Stimulated activated CD4-positive, alpha-beta T cell treated with anti-CD3 and anti-CD28 coated beads, TNF-alpha, amount 100 ng/mL, for 4 hours (primary cell): Measurements from ENCODE around the gene NIM1K.
"Not testable (repeated sequence)": the region's sequence is repeated elsewhere in the genome, so short reads cannot be mapped to it uniquely, and the experiment has no call there.

ENCODE experiments used
- DNase-seq, 3 experiments: peaks; one replicate each; pipeline ENCODE4 v3.0.0-alpha.2; 2020; ENCODE audit warnings: low read depth in 3 of 3

The NIM1K gene

DNA sequence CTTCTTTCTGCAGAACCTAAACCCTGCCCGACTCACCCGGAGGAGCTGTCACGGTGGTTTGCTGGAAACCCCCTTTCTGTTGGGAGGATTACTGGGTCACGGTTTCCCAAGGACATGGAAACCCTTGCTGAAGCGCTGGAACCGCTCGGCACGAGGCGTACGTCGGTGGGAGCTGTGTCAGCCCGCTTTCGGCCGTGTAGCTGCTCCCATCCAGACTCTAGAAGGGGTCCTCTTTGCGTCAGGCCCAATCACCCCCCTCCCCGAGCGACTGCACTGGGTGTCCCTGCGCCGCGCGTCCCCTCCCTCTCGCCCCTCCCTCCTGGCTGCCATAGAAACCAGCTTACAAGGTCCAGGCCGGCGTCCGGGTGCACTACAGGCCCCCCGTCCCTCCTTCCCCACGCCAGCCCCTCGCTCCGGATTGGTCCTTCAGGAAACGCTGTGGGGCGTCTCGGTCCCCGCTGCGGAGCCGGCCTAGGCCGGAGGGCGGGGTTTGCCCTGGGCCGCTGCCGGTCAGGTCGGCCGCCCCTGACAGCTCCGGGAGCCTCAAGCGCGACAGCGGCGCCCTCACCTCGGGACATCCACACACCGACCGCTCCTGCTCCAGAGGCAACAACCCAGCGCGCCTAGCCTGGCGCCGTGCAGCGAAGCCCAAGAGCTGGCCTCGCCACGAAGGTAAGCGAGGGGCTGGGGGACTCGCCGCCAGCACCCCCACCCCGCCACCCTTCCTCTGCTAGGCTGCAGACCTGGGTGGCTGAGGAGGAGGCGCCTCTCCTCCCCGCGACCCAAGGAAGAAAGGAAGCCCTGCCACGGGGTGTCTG, at the start of gene NIM1K:
Gene NIM1K, plus strand, starts transcription at position 486 of the 818 bp plus-strand sequence. CDS start 53,551 bp downstream, outside the sequence.
- peak in 2 of 3 experiments; percentile 12 to 13 for DNase-seq

DNA sequence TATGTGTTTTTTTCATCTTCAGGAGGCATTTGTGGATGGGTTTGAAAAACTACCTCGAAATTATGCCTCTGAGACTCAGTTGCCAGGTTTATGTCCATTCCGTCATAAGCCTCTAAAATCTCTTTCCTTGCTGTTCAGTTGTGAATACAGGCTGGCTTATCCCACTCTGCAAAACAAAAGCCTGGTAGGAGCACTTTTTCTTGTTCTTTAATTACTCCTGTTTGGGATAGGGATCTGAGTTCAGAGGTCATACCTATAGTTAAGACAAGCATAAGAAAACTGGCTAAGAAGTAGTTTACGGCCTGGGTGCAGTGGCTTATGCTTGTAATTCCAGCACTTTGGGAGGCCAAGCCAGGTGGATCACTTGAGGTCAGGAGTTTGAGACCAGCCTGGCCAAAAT, 47.0 kb upstream of the NIM1K start:
- no peak for DNase-seq

DNA sequence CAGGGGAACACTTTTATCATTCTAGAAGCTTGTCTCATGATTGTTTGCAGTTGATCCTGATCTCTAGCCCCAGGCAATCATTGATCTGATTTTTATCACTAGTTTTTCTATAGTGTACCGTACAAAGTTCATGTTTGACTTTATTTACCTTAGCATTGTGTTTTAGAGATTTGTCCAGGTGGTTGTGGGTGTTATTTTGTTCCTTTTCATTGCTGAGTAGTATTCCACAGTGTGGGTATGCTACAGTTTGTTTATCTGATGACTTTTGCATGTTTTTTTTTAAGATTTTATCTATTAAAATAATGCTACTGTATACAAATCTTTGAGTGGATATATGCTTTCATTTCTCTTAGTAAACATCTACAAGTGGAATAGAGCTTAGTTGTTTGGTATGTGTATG, 45.1 kb upstream of the NIM1K start:
- no peak for DNase-seq

DNA sequence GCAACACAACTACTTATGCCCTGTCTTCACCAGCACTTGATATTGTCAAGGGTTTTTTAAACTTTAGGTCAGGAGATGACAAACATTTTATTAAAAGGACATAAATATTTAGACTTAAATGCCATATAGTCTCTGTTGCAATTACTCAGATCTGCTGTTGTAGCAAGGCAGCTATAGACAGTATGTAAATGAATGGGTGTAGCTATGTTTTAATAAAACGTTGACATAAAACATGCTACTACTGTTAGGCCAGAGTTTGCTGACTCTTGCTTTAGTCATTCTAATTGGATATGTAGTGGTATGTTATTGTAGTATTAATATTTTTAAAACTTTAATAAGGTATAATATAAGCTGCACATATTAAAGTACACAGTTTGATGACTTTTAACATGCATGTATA, 43.6 kb upstream of the NIM1K start:
- DNase-seq, result no peak

DNA sequence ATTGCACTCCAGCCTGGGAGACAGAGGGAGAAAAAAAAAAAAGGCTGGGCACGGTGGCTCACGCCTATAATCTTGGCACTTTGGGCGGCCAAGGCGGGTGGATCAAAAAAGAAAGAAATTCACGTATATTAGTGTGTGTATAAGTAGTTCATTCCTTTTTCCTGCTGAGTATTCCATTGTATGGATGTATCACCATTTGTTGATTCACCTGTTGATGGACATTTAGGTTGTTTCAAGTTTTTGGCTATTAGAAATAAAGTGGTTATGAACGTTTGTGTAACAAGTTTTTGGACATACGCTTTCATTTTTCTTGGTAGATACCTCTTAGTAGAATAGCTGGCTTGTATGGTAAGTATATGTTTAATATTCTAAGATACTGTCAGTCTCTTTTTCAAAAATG, 42.8 kb upstream of the NIM1K start:
- no peak for DNase-seq

DNA sequence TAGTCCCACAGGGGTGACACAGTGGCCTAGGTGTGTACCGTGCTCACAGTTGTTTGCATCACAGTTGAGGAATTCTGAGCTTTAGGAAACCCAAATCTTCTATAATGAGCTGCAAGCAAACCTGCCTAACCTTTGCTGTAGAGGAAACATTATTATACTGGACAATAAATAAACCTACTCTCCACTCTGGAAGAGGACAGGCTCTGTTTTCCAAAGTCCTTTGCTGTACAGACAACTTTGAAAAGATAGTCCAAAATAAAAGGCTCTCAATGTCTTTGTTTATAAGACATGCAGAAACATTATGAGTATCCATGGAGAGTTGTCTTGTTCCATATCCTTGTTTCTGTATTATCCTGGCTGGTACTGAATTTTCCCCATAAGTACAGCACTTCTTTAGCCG, 42.0 kb upstream of the NIM1K start:
- no peak for DNase-seq

DNA sequence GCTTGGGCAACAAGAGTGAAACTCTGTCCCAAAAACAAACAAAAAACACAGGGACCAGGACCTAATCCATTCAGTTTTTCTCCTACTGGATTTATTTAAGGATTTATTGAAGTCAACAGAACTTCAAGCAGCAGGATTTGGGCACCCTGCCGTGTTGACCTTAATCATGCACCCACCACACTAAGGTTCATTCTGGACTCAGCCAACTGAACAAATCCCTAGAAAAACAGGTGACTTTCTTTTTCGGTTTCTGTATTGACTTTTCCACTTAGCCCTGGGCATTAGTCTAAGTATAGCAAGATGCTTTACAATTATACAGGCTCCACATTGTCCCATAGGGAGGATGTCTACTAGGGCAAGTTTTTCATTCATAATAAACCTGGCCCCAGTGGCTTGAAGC, 41.3 kb upstream of the NIM1K start:
- no peak for DNase-seq

DNA sequence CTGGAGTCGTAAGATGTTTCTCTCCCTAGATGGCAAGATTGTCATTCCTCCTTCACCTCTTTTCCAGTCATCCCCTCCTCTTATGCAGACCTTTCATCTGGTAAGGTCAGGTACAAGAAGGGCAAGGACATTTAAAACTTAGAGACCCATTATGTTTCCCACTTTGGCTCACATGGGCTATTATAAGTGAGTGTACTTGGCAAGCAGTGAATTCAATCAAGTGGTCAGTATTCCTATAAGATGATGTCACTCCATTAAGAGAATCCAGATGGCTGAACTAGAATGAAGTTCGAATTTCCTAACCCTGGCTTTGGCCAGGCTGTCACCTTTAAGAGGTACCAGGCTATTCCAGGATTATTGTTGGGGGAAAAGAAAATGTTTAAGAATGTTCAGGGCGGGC, 39.1 kb upstream of the NIM1K start:
- DNase-seq, result no peak

DNA sequence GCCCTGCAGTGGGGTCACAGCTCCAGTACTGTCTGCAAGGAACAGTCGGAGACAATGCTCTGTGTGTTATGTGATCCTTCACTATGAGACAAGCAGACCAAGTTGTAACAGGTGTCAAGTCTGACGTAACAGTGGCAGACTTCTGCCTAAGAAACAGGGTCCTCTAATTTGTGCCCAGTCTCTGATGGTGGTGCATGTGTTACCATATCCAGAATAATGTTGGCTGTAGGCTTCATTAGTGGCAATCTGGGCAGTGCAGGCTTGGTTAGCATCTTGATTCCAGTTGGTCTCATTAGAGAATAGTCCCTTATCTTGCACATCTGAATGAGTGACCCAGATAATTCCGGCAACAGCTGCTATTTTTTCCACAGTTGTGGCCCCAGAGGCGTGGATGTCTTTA, 37.6 kb upstream of the NIM1K start:
- no peak for DNase-seq

DNA sequence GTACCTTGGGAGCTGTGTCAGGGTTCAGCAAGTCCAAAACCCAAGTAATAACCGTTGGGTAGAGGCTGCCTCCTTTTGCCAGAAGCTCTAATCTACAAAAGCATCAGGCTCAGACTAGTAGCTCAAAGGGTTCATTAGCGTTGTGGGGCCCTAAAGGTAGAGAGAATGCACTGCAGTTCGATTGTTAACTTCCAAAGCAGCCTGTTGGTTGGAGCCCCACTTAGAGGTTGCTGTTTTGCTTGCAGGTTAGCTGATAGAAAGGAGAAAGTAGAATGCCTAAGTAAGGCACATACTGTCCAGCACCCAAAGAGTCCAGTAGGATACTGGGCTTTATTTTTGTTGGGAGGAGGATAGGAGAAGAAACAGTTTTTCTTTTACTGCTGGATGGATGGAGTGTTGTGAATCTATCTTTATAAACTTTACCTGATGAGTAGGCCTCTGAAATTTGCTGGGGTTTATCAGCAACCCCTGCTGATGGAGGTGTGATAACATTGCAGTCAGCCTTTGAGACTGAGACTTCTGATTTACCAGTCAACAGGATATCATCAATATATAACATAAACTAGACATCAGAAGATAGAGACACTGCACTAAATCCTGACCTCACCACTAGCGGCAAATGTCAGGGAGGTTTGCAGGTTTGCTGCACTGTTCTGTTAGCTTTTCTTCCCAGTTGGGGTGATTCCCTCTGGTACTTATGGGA, 36.5 kb upstream of the NIM1K start:
- DNase-seq, result no peak

DNA sequence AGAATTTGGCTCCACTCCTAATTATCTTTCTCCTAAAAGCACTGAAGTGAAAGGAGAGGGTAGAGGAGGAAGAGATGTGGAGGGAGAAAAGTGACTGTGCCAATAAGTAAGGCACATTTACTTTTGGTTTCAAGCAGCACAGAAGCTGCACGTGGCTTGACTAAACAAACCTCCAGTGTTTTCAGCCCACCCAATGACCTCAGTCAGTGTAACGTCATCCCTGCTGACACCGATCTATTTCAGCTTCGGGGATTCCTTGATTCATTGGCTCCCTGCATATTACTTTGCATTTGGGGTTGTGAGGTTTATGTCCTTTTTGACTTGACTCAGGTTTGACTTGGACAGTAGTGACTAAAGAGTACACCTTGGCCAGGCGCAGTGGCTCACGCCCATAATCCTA, 35.6 kb upstream of the NIM1K start:
- DNase-seq, result no peak

DNA sequence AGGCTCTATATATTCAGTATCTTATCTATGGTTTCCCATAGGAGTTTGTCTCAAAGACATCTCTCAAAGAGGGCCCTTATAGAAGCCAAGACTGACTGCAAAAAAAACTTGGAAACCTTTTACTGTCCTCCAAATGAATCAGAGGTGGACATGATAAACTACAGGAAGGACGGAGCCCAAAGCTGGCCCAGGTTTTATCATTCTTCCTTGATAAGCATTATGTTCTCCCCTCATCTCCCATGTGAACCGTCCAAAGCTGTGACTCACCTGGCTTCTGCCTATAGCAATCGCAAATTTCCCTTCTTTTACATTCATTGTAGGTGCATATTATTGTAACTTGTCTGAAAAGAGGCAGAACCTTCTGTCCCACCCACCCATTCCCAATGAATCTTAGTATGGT, 35.0 kb upstream of the NIM1K start:
- no peak for DNase-seq

DNA sequence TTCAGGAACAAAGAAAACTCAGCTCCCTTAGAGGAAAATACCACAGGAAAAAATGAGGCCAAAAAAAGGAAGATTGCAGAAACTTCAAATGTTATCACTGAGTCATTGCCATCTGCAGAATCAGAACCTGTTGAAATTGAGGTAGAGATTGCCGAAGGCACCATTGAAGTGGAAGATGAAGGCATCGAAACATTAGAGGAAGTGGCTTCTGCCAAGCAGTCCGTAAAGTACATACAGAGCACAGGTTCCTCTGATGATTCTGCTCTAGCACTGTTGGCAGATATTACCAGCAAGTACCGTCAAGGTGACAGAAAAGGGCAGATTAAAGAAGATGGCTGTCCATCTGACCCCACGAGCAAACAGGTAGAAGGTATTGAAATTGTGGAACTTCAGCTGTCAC, 30.8 kb upstream of the NIM1K start:
- DNase-seq, result no peak

DNA sequence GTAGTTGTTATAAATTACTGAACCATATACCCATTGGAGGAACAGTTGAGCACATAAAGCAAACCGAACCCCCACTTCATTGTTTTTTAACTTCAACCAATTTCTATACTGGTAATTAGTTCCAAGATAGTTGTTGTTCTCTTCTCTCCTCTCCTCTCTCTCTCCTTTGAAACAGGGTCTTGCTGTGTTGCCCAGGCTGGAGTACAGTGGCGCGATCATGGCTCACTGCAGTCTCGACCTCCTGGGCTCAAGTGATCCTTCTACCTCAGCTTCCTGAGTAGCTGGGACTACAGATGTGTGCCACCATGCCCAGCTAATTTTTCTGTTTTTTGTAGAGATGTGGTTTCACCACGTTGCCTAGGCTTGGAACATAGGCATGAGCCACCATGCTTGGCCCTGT, 27.2 kb upstream of the NIM1K start:
- not testable (repeated sequence) for DNase-seq

DNA sequence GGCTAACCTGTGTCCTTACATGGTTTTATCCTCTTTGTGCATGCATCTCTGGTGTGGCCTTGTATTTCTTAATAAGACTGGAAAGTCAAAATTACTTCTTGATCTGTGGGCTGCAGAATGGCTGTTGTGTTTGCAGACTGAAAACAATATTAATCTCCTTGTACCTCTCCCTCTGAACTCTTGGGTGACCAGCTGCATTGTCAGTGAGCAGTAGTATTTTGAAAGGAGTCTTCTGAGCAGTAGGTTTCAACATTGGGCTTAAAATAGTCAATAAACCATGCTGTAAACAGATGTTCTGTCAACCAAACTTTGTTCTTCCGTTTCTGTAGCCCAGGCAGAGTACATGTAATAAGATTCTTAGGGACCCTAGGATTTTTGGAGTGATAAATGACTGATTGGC, 26.7 kb upstream of the NIM1K start:
- DNase-seq, result no peak

DNA sequence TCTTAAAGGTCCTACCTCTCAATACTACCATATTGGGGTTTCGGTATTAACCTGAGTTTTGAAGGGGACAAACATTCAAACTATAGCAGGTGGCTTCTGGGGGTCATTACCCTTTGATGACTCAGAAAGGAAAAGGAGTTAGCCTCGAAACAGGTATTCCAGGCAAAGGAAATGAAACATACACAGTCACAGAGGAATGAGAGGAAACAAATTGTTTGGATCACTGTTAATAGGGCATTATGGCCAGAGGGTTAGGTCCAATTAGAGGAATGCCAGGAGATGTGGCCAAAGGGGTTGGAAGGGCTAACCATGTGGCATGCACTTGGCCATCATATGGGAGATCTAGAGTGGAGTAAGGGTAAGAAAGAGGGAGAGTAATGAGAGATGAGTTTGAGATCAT, 23.9 kb upstream of the NIM1K start:
- no peak for DNase-seq

DNA sequence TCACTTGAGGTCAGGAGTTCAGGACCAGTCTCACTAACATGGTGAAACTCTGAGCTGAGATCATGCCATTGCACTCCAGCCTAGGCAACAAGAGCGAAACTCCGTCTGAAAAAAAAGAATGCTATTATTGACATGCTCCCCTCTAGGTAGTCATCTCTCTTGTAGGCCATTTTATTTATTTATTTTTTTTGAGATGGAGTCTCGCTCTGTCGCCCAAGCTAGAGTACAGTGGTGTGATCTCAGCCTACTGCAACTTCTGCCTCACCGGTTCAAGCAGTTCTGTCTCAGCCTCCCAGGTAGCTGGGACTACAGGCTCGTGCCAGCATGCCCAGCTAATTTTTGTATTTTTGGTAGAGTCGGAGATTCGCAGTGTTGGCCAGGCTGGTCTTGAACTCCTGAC, 20.6 kb upstream of the NIM1K start:
- DNase-seq, result no peak

DNA sequence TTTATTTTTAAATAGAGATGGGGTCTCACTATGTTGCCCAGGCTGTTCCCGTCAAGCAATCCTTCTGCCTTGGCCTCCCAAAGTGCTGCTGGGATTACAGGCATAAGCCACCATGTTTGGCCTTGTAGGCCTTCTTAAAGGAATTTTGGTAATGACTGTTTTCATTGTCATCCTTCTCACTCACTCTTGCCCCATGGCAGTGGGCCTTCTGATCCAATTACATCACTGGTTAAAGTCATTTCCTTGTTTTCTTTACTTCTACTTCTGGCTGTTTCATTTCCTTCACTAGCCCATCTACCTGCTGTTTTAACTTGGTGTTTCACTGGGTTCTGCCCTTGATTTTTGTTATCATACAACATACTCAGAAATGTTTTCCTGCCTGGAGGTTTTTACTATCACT, 20.1 kb upstream of the NIM1K start:
- DNase-seq, result no peak

DNA sequence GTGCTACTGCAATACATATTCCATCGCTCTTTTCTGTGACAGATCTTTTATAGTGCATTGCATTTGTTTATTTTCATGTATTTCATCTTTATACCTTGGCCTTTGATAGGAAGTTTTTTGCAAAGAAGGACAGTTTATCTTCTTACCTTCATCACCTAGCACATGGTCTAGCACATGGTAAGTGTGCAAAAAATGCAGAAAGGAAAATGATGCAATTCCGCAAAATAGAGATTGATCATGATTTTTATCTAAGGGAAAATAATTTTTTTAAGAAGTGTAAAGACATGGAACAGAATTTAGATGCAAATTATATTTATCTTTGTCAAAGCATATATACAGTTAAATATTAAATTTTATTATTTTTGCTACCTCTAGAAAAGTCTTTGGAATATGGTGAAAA, 19.2 kb upstream of the NIM1K start:
- DNase-seq, result no peak

DNA sequence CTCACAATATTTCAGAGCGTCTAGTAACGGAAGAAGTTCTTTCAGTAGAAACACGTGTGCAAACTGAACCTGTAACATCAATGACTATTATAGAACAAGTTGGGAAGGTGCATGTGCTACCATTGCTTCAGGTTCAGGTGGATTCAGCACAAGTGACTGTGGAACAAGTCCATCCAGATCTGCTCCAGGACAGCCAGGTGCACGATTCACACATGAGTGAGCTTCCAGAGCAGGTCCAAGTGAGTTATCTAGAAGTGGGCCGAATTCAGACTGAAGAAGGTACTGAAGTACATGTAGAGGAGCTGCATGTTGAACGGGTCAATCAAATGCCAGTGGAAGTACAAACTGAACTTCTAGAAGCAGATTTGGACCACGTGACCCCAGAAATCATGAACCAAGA, 17.4 kb upstream of the NIM1K start:
- no peak for DNase-seq

DNA sequence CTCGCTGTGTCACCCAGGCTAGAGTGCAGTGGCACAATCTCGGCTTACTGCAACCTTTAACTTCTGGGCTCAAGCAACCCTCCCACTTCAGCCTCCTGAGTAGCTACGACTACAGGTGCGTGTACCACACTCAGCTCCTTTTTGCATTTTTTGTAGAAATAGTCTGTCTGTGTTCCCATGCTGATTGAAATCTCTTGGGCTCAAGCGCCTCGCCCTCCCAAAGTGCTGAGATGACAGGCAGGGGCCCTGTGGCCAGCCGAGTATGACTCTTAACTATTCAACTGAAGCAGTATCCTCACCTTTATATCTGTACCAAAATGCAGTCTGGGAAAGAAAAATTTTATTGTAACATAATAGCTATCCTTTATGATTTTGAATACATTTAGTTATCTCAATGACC, 12.2 kb upstream of the NIM1K start:
- no peak for DNase-seq

DNA sequence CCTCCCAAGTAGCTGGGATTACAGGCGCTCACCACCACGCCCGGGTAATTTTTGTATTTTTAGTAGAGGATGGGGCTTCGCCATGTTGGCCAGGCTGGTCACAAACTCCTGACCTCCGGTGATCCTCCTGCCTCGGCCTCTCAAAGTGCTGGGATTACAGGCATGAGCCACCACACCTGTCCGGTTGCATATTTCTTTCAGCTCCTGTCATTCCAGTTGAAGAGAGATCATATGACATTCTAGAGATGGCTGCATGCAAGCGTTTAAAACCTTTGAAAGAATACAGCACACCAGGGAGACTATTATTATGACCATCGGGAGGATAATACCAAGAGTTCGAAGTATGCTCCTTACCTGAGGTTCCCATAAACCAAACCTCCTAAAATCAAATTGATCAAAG, 9.6 kb upstream of the NIM1K start:
- DNase-seq, result no peak

DNA sequence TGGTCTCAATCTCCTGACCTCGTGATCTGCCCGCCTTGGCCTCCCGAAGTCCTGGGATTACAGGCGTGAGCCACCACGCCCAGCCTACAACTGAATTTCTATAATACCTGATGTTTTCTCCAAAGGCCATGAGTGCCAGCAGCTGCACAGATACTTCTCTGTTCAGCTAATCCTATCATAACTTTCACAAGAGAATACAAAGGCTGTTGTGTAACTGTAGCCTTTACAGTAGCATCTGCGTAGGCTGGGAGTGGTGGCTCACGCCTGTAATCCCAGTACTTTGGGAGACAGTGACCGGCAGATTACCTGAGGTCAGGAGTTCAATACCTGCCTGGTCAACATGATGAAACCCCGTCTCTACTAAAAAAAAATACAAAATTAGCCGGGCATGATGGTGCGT, 8.9 kb upstream of the NIM1K start:
- not testable (repeated sequence) for DNase-seq
